ENCODE results near the gene FHIT.
A peak's percentile ranks its signal among the peaks of the same experiment; 100 is the strongest.
"Not testable (repeated sequence)": the region's sequence is repeated elsewhere in the genome, so short reads cannot be mapped to it uniquely, and the experiment has no call there.

The FHIT gene

DNA sequence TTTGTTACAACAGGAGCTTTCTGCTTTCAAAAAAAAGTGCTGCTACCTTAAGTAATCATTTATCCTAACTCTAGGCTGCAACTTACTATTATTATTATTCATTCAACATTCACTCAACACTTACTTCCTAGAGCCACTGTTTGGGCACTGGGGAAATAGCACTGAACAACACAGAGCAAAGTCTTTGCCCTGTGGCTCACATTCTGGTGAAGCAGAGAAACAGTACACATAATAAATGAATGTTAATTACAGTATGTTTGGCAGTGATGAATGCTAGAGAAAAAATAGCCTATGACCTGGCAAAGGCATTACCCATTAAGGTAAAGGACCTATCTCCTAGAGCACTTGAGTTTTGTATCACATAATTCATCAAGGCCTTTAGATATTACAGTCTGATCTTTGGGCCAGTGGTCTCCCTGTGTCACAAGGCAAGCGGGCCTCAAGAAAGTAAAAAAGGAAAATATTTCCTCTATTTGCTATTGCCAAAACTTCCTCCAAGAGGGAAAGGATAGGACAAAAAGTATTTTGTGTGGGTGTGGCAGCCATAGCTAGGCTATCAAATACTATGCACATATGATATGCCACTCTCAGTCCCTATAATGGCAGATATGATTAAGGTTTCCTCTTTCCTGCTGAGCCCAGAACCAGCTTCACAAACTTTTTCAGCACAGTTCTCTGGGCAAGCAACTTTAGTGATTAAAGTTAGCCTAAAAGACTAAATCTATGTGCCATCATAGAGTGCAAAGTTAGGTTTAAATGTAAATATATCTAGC, 142.8 kb downstream of the FHIT start:
- DNase-seq, result no peak

DNA sequence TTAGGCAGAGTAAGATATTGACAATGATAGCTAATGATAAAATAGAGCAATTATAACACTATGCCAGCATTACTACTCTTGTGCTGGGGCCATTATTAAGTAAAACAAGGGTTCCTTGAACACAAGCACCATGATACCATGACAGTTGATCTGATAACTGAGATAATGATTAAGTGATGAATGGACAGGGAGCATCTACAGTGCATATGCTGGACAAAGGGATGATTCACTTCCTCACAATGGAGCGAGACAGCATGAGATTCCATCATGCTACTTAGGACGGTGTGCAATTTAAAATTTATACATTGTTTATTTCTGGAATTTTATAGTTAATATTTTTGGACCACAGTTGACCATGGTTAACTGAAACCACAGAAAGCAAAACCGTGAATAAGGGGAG, 156.6 kb downstream of the FHIT start:
- DNase-seq, result no peak

- DNase-seq, result no peak
Observed at GRCh38 chr3:61093364-61093763, 157.9 kb downstream of the FHIT start.

DNA sequence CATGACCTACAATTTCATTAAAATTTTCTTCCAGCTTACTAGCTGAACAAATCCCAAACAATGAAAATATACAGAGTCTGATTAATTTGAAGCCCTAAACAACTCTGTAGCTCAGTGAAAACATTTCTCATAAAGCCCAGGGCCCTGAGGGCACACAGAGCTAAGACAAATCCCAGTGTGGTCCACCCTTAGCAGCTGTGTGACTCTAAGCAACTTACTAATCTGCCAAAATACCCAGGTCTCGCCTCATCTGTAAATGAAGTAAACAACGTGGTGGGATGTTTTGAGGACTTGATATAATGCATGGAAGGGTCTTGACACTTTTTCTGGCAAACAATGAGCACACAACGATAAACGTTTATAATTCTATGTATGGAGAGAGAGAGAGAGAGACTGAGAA, 158.4 kb downstream of the FHIT start:
- DNase-seq, result no peak

DNA sequence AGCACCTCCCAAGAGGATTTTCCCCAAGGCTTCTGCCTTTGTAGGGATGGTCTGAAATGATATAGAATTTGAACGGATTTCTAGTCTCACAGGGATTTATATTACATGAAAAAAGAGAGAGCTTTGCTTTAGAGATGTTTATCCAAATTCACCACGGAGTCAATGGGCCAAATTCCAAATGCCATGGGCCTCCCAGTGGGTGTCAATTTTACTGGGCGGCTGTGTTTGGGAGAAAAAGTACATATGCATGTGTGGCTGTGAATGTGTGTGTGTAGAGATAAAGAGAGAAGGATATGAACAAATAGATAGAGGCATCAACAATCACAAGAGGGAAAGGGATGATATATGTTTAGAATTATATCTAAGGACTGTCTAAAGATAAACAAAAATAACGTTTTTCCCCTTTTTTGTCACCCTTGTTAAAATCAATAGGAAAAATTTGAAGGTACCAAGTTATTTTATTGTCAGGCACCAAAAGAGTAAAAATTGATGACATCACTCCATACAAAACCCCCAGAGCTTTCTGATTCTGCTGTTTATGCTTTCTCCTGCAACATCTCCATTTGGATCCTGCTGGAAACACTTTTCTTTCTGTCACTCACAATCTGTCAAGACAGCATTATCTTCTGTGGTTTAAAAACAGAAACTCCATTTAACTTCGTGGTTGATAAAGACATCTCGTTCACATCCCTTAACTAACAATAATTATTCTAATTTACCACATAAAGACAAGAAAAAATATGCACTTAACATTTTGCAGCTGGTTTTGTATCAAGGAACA, 160.7 kb downstream of the FHIT start:
- DNase-seq, result no peak

- no peak for DNase-seq
Observed at GRCh38 chr3:61087465-61087864, 163.8 kb downstream of the FHIT start.

DNA sequence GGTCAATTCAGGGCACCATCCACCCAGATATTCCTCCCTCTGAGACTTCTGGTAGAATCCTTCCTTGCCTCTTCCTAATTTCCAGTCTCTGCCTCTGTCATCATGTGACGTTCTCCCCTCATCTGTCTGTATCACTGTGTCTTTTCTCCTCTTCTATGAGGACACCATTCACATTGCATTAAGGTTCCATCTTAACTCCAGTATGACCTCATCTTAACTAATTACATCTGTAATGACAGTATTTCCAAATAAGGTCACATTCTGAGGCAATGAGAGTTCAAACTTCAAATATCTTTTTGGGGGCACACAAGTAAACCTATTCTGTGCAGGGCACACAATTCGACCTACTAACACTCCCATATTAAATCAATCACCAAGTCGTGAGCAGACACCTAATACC, 169.7 kb downstream of the FHIT start:
- DNase-seq, result no peak

DNA sequence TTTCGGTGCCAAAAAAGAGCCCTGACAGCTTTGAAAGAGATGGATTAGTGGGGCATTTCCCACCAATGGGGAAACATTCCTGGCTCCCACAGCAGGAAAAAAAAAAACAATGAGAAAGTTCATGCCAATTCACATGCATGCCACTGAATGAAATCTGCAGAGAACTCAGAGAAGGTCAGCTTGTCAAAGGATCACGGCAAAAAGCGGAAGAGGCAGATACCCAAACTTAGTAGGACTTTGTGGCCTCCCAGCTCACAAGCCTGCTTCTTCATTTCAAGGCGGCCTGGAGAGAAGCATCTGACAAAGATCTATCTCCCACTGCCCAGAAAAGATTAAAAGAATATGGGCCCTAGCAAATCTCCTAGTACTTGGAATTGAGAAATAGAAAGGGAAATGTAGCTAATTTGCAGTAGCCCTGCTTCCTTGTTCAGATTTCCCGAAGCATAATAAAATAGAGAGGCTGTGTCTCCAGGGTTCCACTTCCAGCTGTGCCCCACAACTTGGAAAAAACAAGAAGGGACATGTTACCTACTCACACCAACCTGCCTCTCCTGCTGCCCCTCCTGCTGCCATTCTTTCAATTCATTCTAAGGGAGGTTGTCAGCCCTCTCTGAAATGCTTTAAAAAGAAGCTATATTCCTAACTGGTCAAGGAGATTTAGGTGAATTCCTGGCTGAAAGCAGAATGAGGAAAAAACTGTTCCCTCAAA, 170.4 kb downstream of the FHIT start:
- no peak for DNase-seq

- no peak for DNase-seq
Observed at GRCh38 chr3:61078048-61078752, 173.1 kb downstream of the FHIT start.

- DNase-seq, result no peak
Observed at GRCh38 chr3:61077551-61077950, 173.7 kb downstream of the FHIT start.

GRCh38 chr3:61074783-61075182, 176.5 kb downstream of the FHIT start:
- DNase-seq, result no peak

- DNase-seq, result no peak
Observed at GRCh38 chr3:61073566-61074165, 177.6 kb downstream of the FHIT start.

DNA sequence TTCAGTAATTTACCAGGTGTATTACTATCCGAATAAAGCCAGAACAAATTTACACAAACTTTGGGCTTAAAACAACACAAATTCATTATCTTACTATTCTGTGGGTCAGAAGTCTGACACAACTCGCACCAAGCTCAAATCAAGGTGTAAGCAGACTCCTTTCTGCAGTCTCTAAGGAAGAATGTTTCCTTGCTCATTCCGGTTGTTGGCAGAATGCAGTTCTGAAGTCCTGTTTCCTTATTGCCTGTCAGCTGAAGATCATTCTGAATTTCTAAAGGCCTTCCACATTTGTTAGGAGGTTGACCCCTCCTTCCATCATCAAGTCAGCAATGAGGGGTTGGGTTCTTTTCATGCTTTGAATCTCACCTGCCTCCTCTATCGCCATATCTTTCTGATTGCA, 183.2 kb downstream of the FHIT start:
- DNase-seq, result no peak

- no peak for DNase-seq
Observed at GRCh38 chr3:61066800-61067199, 184.5 kb downstream of the FHIT start.

DNA sequence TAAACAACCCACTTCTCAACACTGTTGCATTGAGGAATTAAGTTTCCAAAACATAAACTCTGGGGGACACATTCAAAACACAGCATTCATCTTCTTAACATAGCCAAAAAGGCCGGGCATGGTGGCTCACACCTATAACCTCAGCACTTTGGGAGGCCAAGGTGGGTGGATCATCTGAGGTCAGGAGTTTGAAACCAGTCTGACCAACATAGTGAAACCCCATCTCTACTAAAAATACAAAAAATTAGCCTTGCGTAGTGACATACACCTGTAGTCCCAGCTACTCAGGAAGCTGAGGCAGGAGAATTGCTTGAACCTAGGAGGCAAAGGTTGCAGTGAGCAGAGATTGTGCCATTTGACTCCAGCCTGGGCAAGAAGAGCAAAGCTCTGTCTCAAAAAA, 185.0 kb downstream of the FHIT start:
- not testable (repeated sequence) for DNase-seq

GRCh38 chr3:61065451-61066011, 185.7 kb downstream of the FHIT start:
- DNase-seq, result no peak

DNA sequence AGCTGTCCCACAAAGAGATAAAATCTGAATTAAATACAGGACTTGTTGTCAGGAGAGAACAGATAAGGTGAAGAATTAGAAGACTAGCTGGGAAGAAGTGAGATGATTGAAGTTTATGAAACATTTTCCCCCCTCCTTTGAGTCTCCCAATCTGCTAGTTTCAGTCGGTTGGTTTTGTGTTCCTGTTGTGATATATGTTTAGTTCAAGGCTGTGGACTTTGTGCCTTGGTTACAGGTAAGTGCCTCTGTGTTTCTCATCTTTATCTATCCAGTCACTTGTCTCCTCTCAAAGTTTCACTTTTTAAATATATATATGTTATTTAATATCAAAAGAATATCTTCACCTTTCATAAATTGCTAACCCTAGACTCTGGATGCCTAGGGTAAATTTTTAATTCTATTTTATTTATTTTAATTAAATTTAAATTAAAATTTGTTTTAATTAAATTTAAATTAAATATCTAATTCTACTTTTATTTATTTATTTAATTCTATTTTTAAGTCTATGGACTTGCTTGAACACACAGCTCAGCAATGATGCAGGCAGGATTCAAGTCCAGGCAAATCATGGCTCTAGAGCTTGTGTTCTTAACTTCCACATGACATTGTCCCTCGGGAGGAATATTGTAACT, 190.0 kb downstream of the FHIT start:
- no peak for DNase-seq

- no peak for DNase-seq
Observed at GRCh38 chr3:61060411-61060861, 190.8 kb downstream of the FHIT start.

GRCh38 chr3:61058836-61059235, 192.4 kb downstream of the FHIT start:
- DNase-seq, result no peak

DNA sequence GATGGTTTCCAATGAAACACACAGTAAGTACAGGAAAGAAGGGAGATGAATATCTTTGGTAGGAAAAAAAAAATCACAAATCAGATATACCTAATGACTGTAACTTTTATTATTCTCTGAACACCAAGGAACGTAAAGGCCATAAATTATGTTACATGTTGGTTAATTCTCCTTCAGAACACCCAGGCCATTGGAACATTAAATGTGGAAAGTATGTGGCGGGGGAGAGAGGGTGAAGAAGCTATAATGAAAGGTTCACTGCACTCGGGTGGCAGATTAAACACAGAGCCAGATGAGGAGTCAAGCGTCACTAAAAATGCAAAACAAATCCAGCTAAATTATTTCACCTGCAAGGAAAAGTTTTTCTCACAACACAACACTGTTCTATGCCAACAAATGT, 193.8 kb downstream of the FHIT start:
- peak; percentile 36 for DNase-seq

- no peak for DNase-seq
Observed at GRCh38 chr3:61055447-61055846, 195.8 kb downstream of the FHIT start.

Measured in NCI-H2029 treated with DMSO at 0.1 percent for 48 hours (cell line).